Lung (tissue), 12 donors: ENCODE data around the gene DLEC1. TPM values are rescaled to one million over a fixed set of nuclear protein-coding genes. Genes with fewer than 3 reads are reported as not detected.

ENCODE experiments used
- ATAC-seq: fragments of 200-7000 bp; cut with Tn5 transposase; one replicate; pipeline ENCODE4 v1.9.1; 2020; ENCODE audit warnings: moderate number of reproducible peaks; ENCODE audit not compliant: insufficient read depth, low FRiP score
- DNase-seq, 3 donors: peaks; one replicate each; pipeline ENCODE4 v3.0.0-alpha.2; 2013 to 2017
- H3K27ac ChIP-seq, 2 donors: one replicate each; pipeline ENCODE4 v1.5.1; 2013; ENCODE audit warnings: mild to moderate bottlenecking in 2 of 2, moderate library complexity in 2 of 2, control low read depth in 1 of 2, inconsistent platforms in 1 of 2, low read depth in 1 of 2, low read length in 1 of 2
- H3K27me3 ChIP-seq, 3 donors: one replicate each; pipeline ENCODE4 v1.5.1; 2013; ENCODE audit warnings: low read length in 2 of 3; ENCODE audit not compliant: control insufficient read depth in 3 of 3, insufficient read depth in 3 of 3
- H3K36me3 ChIP-seq, 4 donors: one replicate each; pipeline ENCODE4 v1.5.1; 2013; ENCODE audit warnings: low read length in 4 of 4, mild to moderate bottlenecking in 1 of 4, moderate library complexity in 1 of 4; ENCODE audit not compliant: control insufficient read depth in 4 of 4, insufficient read depth in 4 of 4
- H3K4me1 ChIP-seq, 5 donors: one replicate each; pipeline ENCODE4 v1.5.1; 2013; ENCODE audit warnings: low read length in 5 of 5, mild to moderate bottlenecking in 2 of 5, moderate library complexity in 1 of 5; ENCODE audit not compliant: control insufficient read depth in 5 of 5, insufficient read depth in 5 of 5
- H3K4me3 ChIP-seq: one replicate; pipeline ENCODE4 v1.5.1; 2013; ENCODE audit warnings: mild to moderate bottlenecking, control low read depth, moderate library complexity
- H3K9ac ChIP-seq, 2 donors: one replicate each; pipeline ENCODE4 v1.5.1; 2013; ENCODE audit warnings: low read length in 2 of 2, control low read depth in 1 of 2; ENCODE audit not compliant: insufficient read depth in 1 of 2
- H3K9me3 ChIP-seq, 4 donors: one replicate each; pipeline ENCODE4 v1.5.1; 2013; ENCODE audit warnings: low read length in 3 of 4, mild to moderate bottlenecking in 1 of 4, moderate library complexity in 1 of 4; ENCODE audit not compliant: control insufficient read depth in 4 of 4, insufficient read depth in 3 of 4
- CTCF ChIP-seq: IDR thresholded peaks from 2 replicates; pipeline ENCODE4 v1.5.1; 2012; ENCODE audit warnings: mild to moderate bottlenecking; ENCODE audit errors: control extremely low read depth, extremely low read depth
- WGBS, 2 donors: extraction: QIAGEN DNeasy Blood & Tissue Kit; methylation state at CpG; one replicate each; pipeline ENCODE4 v1.1.7; 2013; 5-methylcytosine and 5-hydroxymethylcytosine counted together
- polyA plus RNA-seq, 2 donors: library from polyadenylated mRNA; stranded (reverse); fragments of 200-250 nt; gene quantifications; one replicate each; pipeline ENCODE4 v1.2.1, GENCODE V29; 2013
- total RNA-seq, 2 donors: library from RNA; depleted of rRNA in 1 of 2; stranded (reverse); fragments of >200 nt in 1 of 2; gene quantifications; one replicate each; pipeline ENCODE4 v1.2.1, GENCODE V29; 2014 to 2021
- donor health status: control.
- donor health status: control.
- donor health status: Bipolar disorder and iron deficiency.
- donor health status: healthy.
- donor health status: DM: yes; HTN: yes; CAD: no.

The DLEC1 gene
- total and polyA plus RNA-seq, 4 donors = 4.2 to 28.8 (median 8.0) TPM

- no peak for TF ChIP-seq CTCF
- H3K4me1 ChIP-seq = peaks cover 0 to 36% (median 15%) of the 10 kb centered on the region in 5 donors
- H3K9ac ChIP-seq = peak overlapping the region; percentile 79 to 88
- ATAC-seq = no peak
- no peaks in the 10 kb centered on the region for H3K9me3 ChIP-seq
- WGBS, 2 donors = 3 to 6% methylated on average over 8 of the region's 8 CpGs
- no peaks in the 10 kb centered on the region for H3K27me3 ChIP-seq
- no peak for DNase-seq
- H3K27ac ChIP-seq = peak overlapping the region; percentile 92 to 97
- H3K4me3 ChIP-seq = peak overlapping the region; percentile 84
- peaks cover 0 to 24% (median 12%) of the 10 kb centered on the region in 4 donors for H3K36me3 ChIP-seq
Observed at GRCh38 chr3:38139191-38139590, 100.2 kb downstream of the DLEC1 start.

DNA sequence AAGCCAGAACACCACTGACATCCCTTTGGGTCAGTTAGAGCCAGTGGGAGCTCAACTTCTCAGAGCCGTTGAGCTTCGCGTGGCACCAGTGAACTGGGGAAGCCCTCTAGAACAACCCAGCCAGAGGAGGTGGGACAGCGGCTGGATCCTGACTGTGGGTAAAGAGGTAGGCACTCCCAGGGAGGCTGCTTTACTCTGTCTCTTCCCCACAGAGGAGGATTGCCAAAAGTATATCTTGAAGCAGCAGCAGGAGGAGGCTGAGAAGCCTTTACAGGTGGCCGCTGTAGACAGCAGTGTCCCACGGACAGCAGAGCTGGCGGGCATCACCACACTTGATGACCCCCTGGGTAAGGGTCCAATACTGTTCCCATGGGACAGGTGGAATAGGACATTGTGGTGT, 100.6 kb downstream of the DLEC1 start:
- no peak for ATAC-seq
- H3K27me3 ChIP-seq = no peaks in the 10 kb centered on the region
- peak overlapping the region in 1 of 2 donors; percentile 18 for H3K27ac ChIP-seq
- TF ChIP-seq CTCF = no peak
- peaks cover 0 to 21% (median 10%) of the 10 kb centered on the region in 4 donors for H3K36me3 ChIP-seq
- WGBS, 2 donors = 83 to 84% methylated on average over 7 of the region's 7 CpGs
- peaks cover 0 to 36% (median 15%) of the 10 kb centered on the region in 5 donors for H3K4me1 ChIP-seq
- no peak for DNase-seq
- peak overlapping the region; percentile 84 for H3K4me3 ChIP-seq
- peak overlapping the region; percentile 79 to 88 for H3K9ac ChIP-seq
- H3K9me3 ChIP-seq = no peaks in the 10 kb centered on the region

GRCh38 chr3:38140326-38141172, 101.5 kb downstream of the DLEC1 start:
- Histone ChIP-seq H3K9ac (no peak overlapping the region), H3K9me3 (no peaks in the 10 kb centered on the region), H3K36me3 (peaks cover 0 to 21% (median 10%) of the 10 kb centered on the region in 4 donors), H3K4me1 (peaks cover 0 to 32% (median 15%) of the 10 kb centered on the region in 5 donors), H3K27ac (no peak overlapping the region), H3K4me3 (no peak overlapping the region), H3K27me3 (no peaks in the 10 kb centered on the region)
- TF ChIP-seq CTCF = no peak
- DNase-seq = no peak
- 97 to 98% methylated on average over 13 of the region's 13 CpGs for WGBS, 2 donors
- ATAC-seq = no peak
